Activated CD8-positive, alpha-beta memory T cell treated with anti-CD3 and anti-CD28 coated beads for 36 hours (primary cell): ENCODE data around the gene DHX35. TPM values are rescaled to one million over a fixed set of nuclear protein-coding genes. Genes with fewer than 3 reads are reported as not detected.
"Not testable (repeated sequence)": the region's sequence is repeated elsewhere in the genome, so short reads cannot be mapped to it uniquely, and the experiment has no call there.

Source experiments
- CTCF ChIA-PET: fragments of 350-600 bp; sonication (Branson Sonifier 250); formaldehyde crosslinking; loops from one replicate; lab custom pipeline; 2021; ENCODE audit warnings: antibody characterized with exemption; lab: Charles Lee
- POLR2A ChIA-PET: fragments of 350-600 bp; sonication (Branson Sonifier 250); formaldehyde crosslinking; loops from one replicate; lab custom pipeline; 2021; ENCODE audit warnings: antibody characterized with exemption; lab: Charles Lee
- total RNA-seq, 2 experiments: library from RNA; stranded (reverse); gene quantifications; one replicate each; pipeline ENCODE4 v1.2.3, GENCODE V29; 2021

The DHX35 gene
- total RNA-seq, 2 experiments from 2014 or later = 17.6 to 19.5 TPM

- CTCF ChIA-PET = interaction anchor here (1.1 kb wide), 1 partner anchor 10 kb away, joined by 5 read pairs; the partner anchor contains the start of gene FAM83D
- POLR2A ChIA-PET = no interaction called here
These were observed 26.2 kb upstream of the DHX35 start for GRCh38 chr20:38935967-38936407.

- ChIA-PET POLR2A (no interaction called here), CTCF (interaction anchor here (1.1 kb wide), 1 partner anchor 11 kb away, joined by 5 read pairs; the partner anchor contains the start of gene FAM83D)
These were observed 25.1 kb upstream of the DHX35 start for GRCh38 chr20:38937000-38937399.

GRCh38 chr20:38937978-38938473, 24.1 kb upstream of the DHX35 start:
- CTCF ChIA-PET = no interaction called here
- POLR2A ChIA-PET = no interaction called here

- POLR2A ChIA-PET = no interaction called here
These were observed 22.5 kb upstream of the DHX35 start for GRCh38 chr20:38939686-38940085.

GRCh38 chr20:38940644-38941043, 21.5 kb upstream of the DHX35 start:
- CTCF ChIA-PET = interaction anchor here (0.6 to 1.4 kb wide), 2 partner anchors 14 to 91 kb away, joined by 3 read pairs; partner anchors contain the start of gene FAM83D
- POLR2A ChIA-PET = no interaction called here

More at GRCh38 chr20:38939686-38940085, 22.5 kb upstream of the DHX35 start:
- CTCF ChIA-PET = no interaction called here

GRCh38 chr20:38941726-38942389, 20.3 kb upstream of the DHX35 start:
- ChIA-PET POLR2A (no interaction called here), CTCF (interaction anchor here (0.8 to 1.4 kb wide), 2 partner anchors 8 to 16 kb away, joined by 3 read pairs; partner anchors contain the start of gene FAM83D)

- CTCF ChIA-PET = no interaction called here
- POLR2A ChIA-PET = no interaction called here
These were observed 17.1 kb upstream of the DHX35 start for GRCh38 chr20:38945012-38945411.

- ChIA-PET CTCF (no interaction called here), POLR2A (no interaction called here)
These were observed 15.3 kb upstream of the DHX35 start for GRCh38 chr20:38946836-38947235.

GRCh38 chr20:38947931-38948362, 14.2 kb upstream of the DHX35 start:
- CTCF ChIA-PET = no interaction called here

GRCh38 chr20:38950254-38950653, 11.9 kb upstream of the DHX35 start:
- POLR2A ChIA-PET = no interaction called here
- CTCF ChIA-PET = interaction anchor here (1.0 kb wide), 1 partner anchor 9 kb away, joined by 3 read pairs; no protein-coding TSS in a partner anchor

More at GRCh38 chr20:38947931-38948362, 14.2 kb upstream of the DHX35 start:
- POLR2A ChIA-PET = no interaction called here

GRCh38 chr20:38951611-38952010, 10.5 kb upstream of the DHX35 start:
- POLR2A ChIA-PET = no interaction called here
- CTCF ChIA-PET = no interaction called here

GRCh38 chr20:38952153-38952552, 10.0 kb upstream of the DHX35 start:
- ChIA-PET CTCF (no interaction called here), POLR2A (no interaction called here)

- ChIA-PET CTCF (no interaction called here), POLR2A (no interaction called here)
These were observed 8.4 kb upstream of the DHX35 start for GRCh38 chr20:38953630-38954340.

GRCh38 chr20:38957235-38957876, 4.8 kb upstream of the DHX35 start:
- CTCF ChIA-PET = no interaction called here
- POLR2A ChIA-PET = no interaction called here

GRCh38 chr20:38957915-38958485, 4.1 kb upstream of the DHX35 start:
- ChIA-PET POLR2A (no interaction called here), CTCF (no interaction called here)

GRCh38 chr20:38960187-38960687, 1.9 kb upstream of the DHX35 start:
- CTCF ChIA-PET, POLR2A ChIA-PET: not testable (repeated sequence)

- POLR2A ChIA-PET = interaction anchor here (1.6 kb wide), 1 partner anchor 88 kb away, joined by 7 read pairs; no protein-coding TSS in a partner anchor
- CTCF ChIA-PET = interaction anchor here (0.9 to 2.7 kb wide), 7 partner anchors 31 to 89 kb away, joined by 3 to 13 read pairs (median 4); partner anchors contain the start of gene FAM83D
These were observed 557 bp upstream of the DHX35 start for GRCh38 chr20:38961530-38962043.

GRCh38 chr20:38962928-38963401, 821 bp downstream of the DHX35 start:
- ChIA-PET CTCF (interaction anchor here (1.2 to 2.7 kb wide), 7 partner anchors 32 to 86 kb away, joined by 3 to 13 read pairs (median 3); partner anchors contain the start of gene FAM83D), POLR2A (interaction anchor here (0.5 to 1.7 kb wide), 3 partner anchors 33 to 37 kb away, joined by 4 to 8 read pairs (median 4); partner anchors contain the start of gene FAM83D)
